ENCODE measurements around the gene RNF112.
A peak's percentile ranks its signal among the peaks of the same experiment; 100 is the strongest.

Gene RNF112

GRCh38 chr17:19387921-19388521 is 23.0 kb upstream of the RNF112 start:
- DNase-seq (ENCODE audit: low read depth in 3 of 3), result no peak

- DNase-seq (ENCODE audit: low read depth in 3 of 3), result no peak
Observed at GRCh38 chr17:19388791-19389785, 21.9 kb upstream of the RNF112 start.

GRCh38 chr17:19390951-19391350 is 20.1 kb upstream of the RNF112 start:
- DNase-seq (ENCODE audit: low read depth in 3 of 3), result no peak

GRCh38 chr17:19391432-19391831 is 19.6 kb upstream of the RNF112 start:
- no peak for DNase-seq (ENCODE audit: low read depth in 3 of 3)

- DNase-seq (ENCODE audit: low read depth in 3 of 3), result no peak
Observed at GRCh38 chr17:19392303-19392702, 18.7 kb upstream of the RNF112 start.

- no peak for DNase-seq (ENCODE audit: low read depth in 3 of 3)
Observed at GRCh38 chr17:19397556-19398041, 13.4 kb upstream of the RNF112 start.

GRCh38 chr17:19398301-19399181 is 12.5 kb upstream of the RNF112 start:
- no peak for DNase-seq (ENCODE audit: low read depth in 3 of 3)

- no peak for DNase-seq (ENCODE audit: low read depth in 3 of 3)
Observed at GRCh38 chr17:19399750-19400450, 11.1 kb upstream of the RNF112 start.

GRCh38 chr17:19401321-19402010 is 9.6 kb upstream of the RNF112 start:
- DNase-seq (ENCODE audit: low read depth in 3 of 3), result no peak

- no peak for DNase-seq (ENCODE audit: low read depth in 3 of 3)
Observed at GRCh38 chr17:19402171-19402570, 8.9 kb upstream of the RNF112 start.

- DNase-seq (ENCODE audit: low read depth in 3 of 3), result no peak
Observed at GRCh38 chr17:19403021-19403420, 8.0 kb upstream of the RNF112 start.

GRCh38 chr17:19404264-19404663 is 6.8 kb upstream of the RNF112 start:
- no peak for DNase-seq (ENCODE audit: low read depth in 3 of 3)

- DNase-seq (ENCODE audit: low read depth in 3 of 3), result no peak
Observed at GRCh38 chr17:19405114-19405513, 5.9 kb upstream of the RNF112 start.

- no peak for DNase-seq (ENCODE audit: low read depth in 3 of 3)
Observed at GRCh38 chr17:19407601-19408345, 3.3 kb upstream of the RNF112 start.

- DNase-seq (ENCODE audit: low read depth in 3 of 3), result no peak
Observed at GRCh38 chr17:19408346-19408710, 2.7 kb upstream of the RNF112 start.

GRCh38 chr17:19409066-19409465 is 2.0 kb upstream of the RNF112 start:
- no peak for DNase-seq (ENCODE audit: low read depth in 3 of 3)

- DNase-seq (ENCODE audit: low read depth in 3 of 3), result peak in 1 of 3 experiments; percentile 20
Observed at GRCh38 chr17:19409509-19409908, 1.5 kb upstream of the RNF112 start.

GRCh38 chr17:19410091-19410490 is 941 bp upstream of the RNF112 start:
- DNase-seq (ENCODE audit: low read depth in 3 of 3), result no peak

GRCh38 chr17:19411631-19412030 is 599 bp downstream of the RNF112 start:
- DNase-seq (ENCODE audit: low read depth in 3 of 3), result no peak

GRCh38 chr17:19412510-19412909 is 1.5 kb downstream of the RNF112 start:
- DNase-seq (ENCODE audit: low read depth in 3 of 3), result no peak

Data from stimulated activated CD4-positive, alpha-beta T cell treated with anti-CD3 and anti-CD28 coated beads, TNF-alpha, amount 100 ng/mL, for 24 hours (primary cell).